IMR-90 (cell line): ENCODE results near the gene CALML4. TPM values are rescaled to one million over a fixed set of nuclear protein-coding genes. Genes with fewer than 3 reads are reported as not detected.

ENCODE experiments used
- ATAC-seq: fragments of 200-7000 bp; cut with Tn5 transposase; 2 replicates; pipeline ENCODE4 v1.9.1; 2020; ENCODE audit warnings: low read depth, mild to moderate bottlenecking, moderate library complexity
- BruUV-seq: library from RNA; stranded (reverse); fragments of 400-500 nt; replicated peaks from 2 replicates; lab custom pipeline; 2021; lab: Mats Ljungman, UMichigan
- CTCF ChIA-PET: fragments of 300-600 bp; formaldehyde crosslinking; extraction: SDS; loops from one replicate; lab custom pipeline; 2021; ENCODE audit warnings: antibody characterized with exemption; lab: Yijun Ruan, JAX
- POLR2A ChIA-PET: fragments of 300-600 bp; sonication (Branson Sonifier 250); formaldehyde crosslinking; loops from one replicate; lab custom pipeline; 2022; ENCODE audit warnings: antibody characterized with exemption; ENCODE audit not compliant: unreplicated experiment; lab: Charles Lee
- DNase-seq: peaks from one replicate; pipeline ENCODE4 v3.0.0; 2013
- H2AFZ ChIP-seq: replicated peaks from 2 replicates; pipeline ENCODE3; 2013; ENCODE audit warnings: low read length, mild to moderate bottlenecking; ENCODE audit not compliant: poor library complexity
- H2AK5ac ChIP-seq: 2 replicates; pipeline ENCODE4 v1.6.1; 2013; ENCODE audit warnings: low read depth, low read length, inconsistent platforms
- H2AK9ac ChIP-seq: replicated peaks from 2 replicates; pipeline ENCODE3; 2013; ENCODE audit warnings: mild to moderate bottlenecking, low read depth, low read length, moderate library complexity; ENCODE audit not compliant: poor library complexity
- H2BK120ac ChIP-seq: 2 replicates; pipeline ENCODE4 v1.6.1; 2013; ENCODE audit warnings: low read depth, low read length, inconsistent platforms
- H2BK15ac ChIP-seq: 3 replicates; pipeline ENCODE4 v1.6.1; 2013; ENCODE audit warnings: low read depth, low read length, inconsistent platforms
- H2BK20ac ChIP-seq: 2 replicates; pipeline ENCODE4 v1.6.1; 2013; ENCODE audit warnings: low read depth, mild to moderate bottlenecking, inconsistent platforms, low read length, moderate library complexity
- H2BK5ac ChIP-seq: 2 replicates; pipeline ENCODE4 v1.6.1; 2013; ENCODE audit warnings: mild to moderate bottlenecking, low read depth, low read length, inconsistent platforms; ENCODE audit not compliant: poor library complexity, severe bottlenecking
- H3K14ac ChIP-seq: replicated peaks from 2 replicates; pipeline ENCODE4 v1.6.1; 2013; ENCODE audit warnings: low read depth, low read length, inconsistent platforms
- H3K18ac ChIP-seq: 2 replicates; pipeline ENCODE4 v1.6.1; 2013; ENCODE audit warnings: low read depth, low read length, control low read depth
- H3K23ac ChIP-seq: 2 replicates; pipeline ENCODE4 v1.6.1; 2013; ENCODE audit warnings: low read depth, low read length, inconsistent platforms
- H3K27ac ChIP-seq: 2 replicates; pipeline ENCODE4 v1.5.1; 2013; ENCODE audit warnings: mild to moderate bottlenecking, control low read depth, low read length; ENCODE audit not compliant: insufficient read depth
- H3K27me3 ChIP-seq: 2 replicates; pipeline ENCODE4 v1.6.1; 2013; ENCODE audit warnings: low read length; ENCODE audit not compliant: control insufficient read depth, insufficient read depth
- H3K36me3 ChIP-seq: 2 replicates; pipeline ENCODE4 v1.6.1; 2013; ENCODE audit warnings: low read length, mixed read lengths; ENCODE audit not compliant: control insufficient read depth, insufficient read depth
- H3K4ac ChIP-seq: 2 replicates; pipeline ENCODE4 v1.6.1; 2013; ENCODE audit warnings: low read depth, low read length, inconsistent platforms
- H3K4me1 ChIP-seq: 2 replicates; pipeline ENCODE4 v1.6.1; 2013; ENCODE audit warnings: low read length, mixed read lengths; ENCODE audit not compliant: control insufficient read depth, insufficient read depth
- H3K4me2 ChIP-seq: 2 replicates; pipeline ENCODE4 v1.6.1; 2013; ENCODE audit warnings: low read depth, mild to moderate bottlenecking, control low read depth, low read length, moderate library complexity
- H3K4me3 ChIP-seq: 2 replicates; pipeline ENCODE4 v1.5.1; 2013; ENCODE audit warnings: low read depth, mild to moderate bottlenecking, control low read depth, low read length, moderate library complexity; ENCODE audit not compliant: insufficient read depth
- H3K56ac ChIP-seq: 2 replicates; pipeline ENCODE4 v1.6.1; 2013; ENCODE audit warnings: low read length, inconsistent platforms; ENCODE audit not compliant: insufficient read depth; ENCODE audit errors: extremely low read depth
- H3K79me1 ChIP-seq, 2 experiments: 2 replicates each; pipeline ENCODE4 v1.6.1; 2013; ENCODE audit warnings: low read length in 2 of 2, inconsistent platforms in 1 of 2, low read depth in 1 of 2
- H3K9ac ChIP-seq: 2 replicates; pipeline ENCODE4 v1.6.1; 2013; ENCODE audit warnings: low read depth, low read length, control low read depth
- H3K9me1 ChIP-seq: 2 replicates; pipeline ENCODE4 v1.6.1; 2013; ENCODE audit warnings: low read length, inconsistent platforms; ENCODE audit not compliant: insufficient read depth
- H3K9me3 ChIP-seq: 2 replicates; pipeline ENCODE4 v1.6.1; 2013; ENCODE audit warnings: low read length; ENCODE audit not compliant: control insufficient read depth, insufficient read depth
- H4K20me1 ChIP-seq: 2 replicates; pipeline ENCODE4 v1.6.1; 2013; ENCODE audit warnings: low read length, inconsistent platforms; ENCODE audit not compliant: insufficient read depth
- H4K5ac ChIP-seq: 2 replicates; pipeline ENCODE4 v1.6.1; 2013; ENCODE audit warnings: mild to moderate bottlenecking, low read depth, low read length, control low read depth
- H4K8ac ChIP-seq, 2 experiments: 2 replicates each; pipeline ENCODE4 v1.6.1; 2013; ENCODE audit warnings: low read depth in 2 of 2, low read length in 2 of 2, control low read depth in 1 of 2, inconsistent platforms in 1 of 2
- H4K91ac ChIP-seq: 2 replicates; pipeline ENCODE4 v1.6.1; 2013; ENCODE audit warnings: low read depth, low read length, inconsistent platforms; ENCODE audit not compliant: insufficient read depth
- FOS ChIP-seq: fragments of 150-350 bp; IDR thresholded peaks from 2 replicates; pipeline ENCODE4 v1.6.1; 2016; ENCODE audit warnings: low read depth, low read length
- MXI1 ChIP-seq: IDR thresholded peaks from 2 replicates; pipeline ENCODE4 v1.6.1; 2012; ENCODE audit warnings: low read depth, mild to moderate bottlenecking, low read length, moderate library complexity, borderline replicate concordance
- POLR2A ChIP-seq: IDR thresholded peaks from 2 replicates; pipeline ENCODE4 v1.6.1; 2012; ENCODE audit warnings: mild to moderate bottlenecking, low read depth, low read length
- RCOR1 ChIP-seq: IDR thresholded peaks from 2 replicates; pipeline ENCODE4 v1.6.1; 2012; ENCODE audit warnings: mild to moderate bottlenecking, low read length, improper control_type of control experiment; ENCODE audit not compliant: insufficient replicate concordance
- WGBS, 2 experiments: methylation state at CpG; one replicate each; pipeline versions ENCODE4 v1.1.5 to v1.1.7; 2013; ENCODE audit warnings: missing lambda C conversion rate in 2 of 2; ENCODE audit not compliant: insufficient read length in 1 of 2; ENCODE audit errors: extremely low coverage in 2 of 2; 5-methylcytosine and 5-hydroxymethylcytosine counted together
- dilution Hi-C: fragments of 300-500 bp; cut with HindIII; formaldehyde crosslinking; loops from one replicate; pipeline ENCODE4 v1.14.3; 2018; ENCODE audit warnings: low sequenced_read_pairs; ENCODE audit not compliant: unreplicated experiment
- in situ Hi-C: fragments of 300-500 bp; cut with MboI; formaldehyde crosslinking; loops from 3 replicates; pipeline ENCODE4 v1.14.3; 2019; ENCODE audit warnings: low sequenced_read_pairs, inconsistent platforms, mixed read lengths
- intact Hi-C: fragments of 100-400 bp; cut with micrococcal nuclease; formaldehyde crosslinking; loops from 2 replicates; pipeline ENCODE4 v1.10.0; 2022
- polyA plus RNA-seq, 3 experiments: library from polyadenylated mRNA; depleted of rRNA; stranded (reverse); fragments of >200 nt; gene quantifications; 2 replicates each; pipeline ENCODE4 v1.2.3, GENCODE V29; 2012; ENCODE audit warnings: low replicate concordance in 1 of 3
- total RNA-seq: library from RNA; depleted of rRNA; stranded (reverse); fragments of >200 nt; gene quantifications from 2 replicates; pipeline ENCODE4 v1.2.3, GENCODE V29; 2012

Gene CALML4
- total and polyA plus RNA-seq, 2 of the 4 experiments (the other 2 are of a cell fraction): 0.36 to 1.3 TPM

- peaks cover 13% of the 10 kb centered on the region; the same call in 1 of the 2 replicates for H4K20me1 ChIP-seq
- dilution Hi-C loops (no loop called here), in situ Hi-C loops (no loop called here), intact Hi-C loops (loop anchor here (2.0 kb wide), 2 partner anchors 347 to 369 kb away; partner anchors contain the start of gene RNU6-1)
- 94% methylated on average over 3 of the region's 13 CpGs; no CpG with 5 or more reads in 1 of the 2 experiments for WGBS, 2 experiments
- no peak overlapping the region; the same call in 1 of the 2 replicates for H4K5ac ChIP-seq
- H3K36me3 ChIP-seq: 0 out of 2 replicates have a peak, but pooled peaks cover 2% of the 10 kb centered on the region
- H2AFZ ChIP-seq: no peak overlapping the region
- H3K4ac ChIP-seq: no peak overlapping the region
- H4K91ac ChIP-seq: no peak overlapping the region
- H3K9ac ChIP-seq: no peak overlapping the region
- H3K4me1 ChIP-seq: peaks cover 6% of the 10 kb centered on the region; the same call in 1 of the 2 replicates
- H3K4me2 ChIP-seq: no peak overlapping the region
- H3K56ac ChIP-seq: no peak overlapping the region
- H3K27ac ChIP-seq: no peak overlapping the region
- no peak overlapping the region for H3K14ac ChIP-seq
- H2AK5ac ChIP-seq: no peak overlapping the region
- no peak overlapping the region for H3K4me3 ChIP-seq
- H2BK120ac ChIP-seq: no peak overlapping the region
- H2BK15ac ChIP-seq: no peak overlapping the region
- no peak overlapping the region for H4K8ac ChIP-seq
- no peaks in the 10 kb centered on the region for H3K9me3 ChIP-seq
- no peaks in the 10 kb centered on the region for H3K27me3 ChIP-seq
- DNase-seq: no peak
- no peak for ATAC-seq
- no peak overlapping the region for H3K18ac ChIP-seq
- H2AK9ac ChIP-seq: peak overlapping the region; percentile 1
- CTCF ChIA-PET: interaction anchor here (0.6 to 1.1 kb wide), 2 partner anchors 15 to 675 kb away, joined by 3 to 4 read pairs; no protein-coding TSS in a partner anchor
- POLR2A ChIA-PET: no interaction called here
- no peak overlapping the region for H3K23ac ChIP-seq
- H2BK20ac ChIP-seq: no peak overlapping the region
- H3K79me1 ChIP-seq: peaks cover 5 to 44% of the 10 kb centered on the region in 2 experiments; a peak in 3 of 4 replicates
- TF ChIP-seq POLR2A: no peak
- TF ChIP-seq MXI1: no peak
- no peak for TF ChIP-seq RCOR1
- no peak for TF ChIP-seq FOS
- no TSS peak for BruUV-seq
- H3K9me1 ChIP-seq: no peaks in the 10 kb centered on the region; the same call in 1 of the 2 replicates
- no peak overlapping the region for H2BK5ac ChIP-seq
These were observed 4.7 kb upstream of the CALML4 start for GRCh38 chr15:68209735-68210408.
